HG02588 (cell line): Measurements from ENCODE around the gene INPP5F.

Experiments
- ATAC-seq: cut with Tn5 transposase; IDR thresholded peaks from one replicate; pipeline ENCODE4 v1.9.1; 2021; ENCODE audit warnings: mild to moderate bottlenecking, moderate library complexity; ENCODE audit not compliant: unreplicated experiment

INPP5F gene, protein sequence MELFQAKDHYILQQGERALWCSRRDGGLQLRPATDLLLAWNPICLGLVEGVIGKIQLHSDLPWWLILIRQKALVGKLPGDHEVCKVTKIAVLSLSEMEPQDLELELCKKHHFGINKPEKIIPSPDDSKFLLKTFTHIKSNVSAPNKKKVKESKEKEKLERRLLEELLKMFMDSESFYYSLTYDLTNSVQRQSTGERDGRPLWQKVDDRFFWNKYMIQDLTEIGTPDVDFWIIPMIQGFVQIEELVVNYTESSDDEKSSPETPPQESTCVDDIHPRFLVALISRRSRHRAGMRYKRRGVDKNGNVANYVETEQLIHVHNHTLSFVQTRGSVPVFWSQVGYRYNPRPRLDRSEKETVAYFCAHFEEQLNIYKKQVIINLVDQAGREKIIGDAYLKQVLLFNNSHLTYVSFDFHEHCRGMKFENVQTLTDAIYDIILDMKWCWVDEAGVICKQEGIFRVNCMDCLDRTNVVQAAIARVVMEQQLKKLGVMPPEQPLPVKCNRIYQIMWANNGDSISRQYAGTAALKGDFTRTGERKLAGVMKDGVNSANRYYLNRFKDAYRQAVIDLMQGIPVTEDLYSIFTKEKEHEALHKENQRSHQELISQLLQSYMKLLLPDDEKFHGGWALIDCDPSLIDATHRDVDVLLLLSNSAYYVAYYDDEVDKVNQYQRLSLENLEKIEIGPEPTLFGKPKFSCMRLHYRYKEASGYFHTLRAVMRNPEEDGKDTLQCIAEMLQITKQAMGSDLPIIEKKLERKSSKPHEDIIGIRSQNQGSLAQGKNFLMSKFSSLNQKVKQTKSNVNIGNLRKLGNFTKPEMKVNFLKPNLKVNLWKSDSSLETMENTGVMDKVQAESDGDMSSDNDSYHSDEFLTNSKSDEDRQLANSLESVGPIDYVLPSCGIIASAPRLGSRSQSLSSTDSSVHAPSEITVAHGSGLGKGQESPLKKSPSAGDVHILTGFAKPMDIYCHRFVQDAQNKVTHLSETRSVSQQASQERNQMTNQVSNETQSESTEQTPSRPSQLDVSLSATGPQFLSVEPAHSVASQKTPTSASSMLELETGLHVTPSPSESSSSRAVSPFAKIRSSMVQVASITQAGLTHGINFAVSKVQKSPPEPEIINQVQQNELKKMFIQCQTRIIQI

GRCh38 chr10:119725828-119726675, at the start of gene INPP5F:
INPP5F (plus strand) TSS chr10:119726050; CDS start chr10:119726263, 213 bp downstream.
- peak; percentile 81 for ATAC-seq

DNA sequence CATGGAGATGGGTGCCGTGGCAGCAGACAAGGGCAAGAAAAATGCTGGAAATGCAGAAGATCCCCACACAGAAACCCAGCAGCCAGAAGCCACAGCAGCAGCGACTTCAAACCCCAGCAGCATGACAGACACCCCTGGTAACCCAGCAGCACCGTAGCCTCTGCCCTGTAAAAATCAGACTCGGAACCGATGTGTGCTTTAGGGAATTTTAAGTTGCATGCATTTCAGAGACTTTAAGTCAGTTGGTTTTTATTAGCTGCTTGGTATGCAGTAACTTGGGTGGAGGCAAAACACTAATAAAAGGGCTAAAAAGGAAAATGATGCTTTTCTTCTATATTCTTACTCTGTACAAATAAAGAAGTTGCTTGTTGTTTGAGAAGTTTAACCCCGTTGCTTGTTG, 48.7 kb upstream of the INPP5F start:
- no peak for ATAC-seq

- ATAC-seq: no peak
Observed at GRCh38 chr10:119677904-119678755, 47.7 kb upstream of the INPP5F start.

DNA sequence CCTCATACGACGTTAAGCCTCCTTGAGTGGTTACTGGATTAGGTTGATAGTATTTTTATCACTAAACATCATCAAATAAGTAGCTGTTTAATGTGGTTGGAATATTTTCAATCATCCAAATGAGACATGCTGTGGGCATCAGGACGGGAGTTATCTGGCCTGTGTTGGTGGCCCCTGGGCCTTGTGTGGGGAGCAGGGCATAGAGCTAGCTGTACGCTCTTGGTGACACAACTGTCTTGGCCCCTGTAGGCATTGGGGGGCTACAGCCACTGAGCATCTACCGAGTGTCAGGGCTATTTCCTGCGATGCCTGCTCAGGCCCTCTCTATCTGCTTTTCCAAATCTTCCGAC, 46.4 kb upstream of the INPP5F start:
- ATAC-seq: no peak

GRCh38 chr10:119680050-119680449, 45.8 kb upstream of the INPP5F start:
- no peak for ATAC-seq

DNA sequence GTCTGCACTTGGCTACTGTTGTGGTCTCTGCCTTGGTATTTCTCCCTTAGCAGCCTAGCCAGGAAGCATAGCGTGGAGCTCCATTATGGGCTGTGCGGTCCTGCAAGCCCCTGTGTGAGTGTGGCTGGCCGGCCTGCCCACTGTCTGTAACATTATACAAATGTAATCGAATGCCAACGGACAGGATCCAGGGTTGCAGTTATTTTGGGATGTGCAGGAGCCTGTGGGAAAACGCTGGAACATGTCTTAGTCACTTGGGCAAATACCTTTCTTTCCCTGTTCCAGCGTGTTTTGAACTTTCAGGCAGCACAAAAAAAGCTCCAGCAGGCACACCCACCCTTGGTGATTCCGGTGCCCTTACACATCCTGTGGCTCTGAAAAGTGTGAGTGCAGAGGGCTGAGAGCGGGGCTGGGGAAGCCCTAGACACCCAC, 45.2 kb upstream of the INPP5F start:
- ATAC-seq: no peak

- peak; percentile 71 for ATAC-seq
Observed at GRCh38 chr10:119686465-119687191, 39.2 kb upstream of the INPP5F start.

DNA sequence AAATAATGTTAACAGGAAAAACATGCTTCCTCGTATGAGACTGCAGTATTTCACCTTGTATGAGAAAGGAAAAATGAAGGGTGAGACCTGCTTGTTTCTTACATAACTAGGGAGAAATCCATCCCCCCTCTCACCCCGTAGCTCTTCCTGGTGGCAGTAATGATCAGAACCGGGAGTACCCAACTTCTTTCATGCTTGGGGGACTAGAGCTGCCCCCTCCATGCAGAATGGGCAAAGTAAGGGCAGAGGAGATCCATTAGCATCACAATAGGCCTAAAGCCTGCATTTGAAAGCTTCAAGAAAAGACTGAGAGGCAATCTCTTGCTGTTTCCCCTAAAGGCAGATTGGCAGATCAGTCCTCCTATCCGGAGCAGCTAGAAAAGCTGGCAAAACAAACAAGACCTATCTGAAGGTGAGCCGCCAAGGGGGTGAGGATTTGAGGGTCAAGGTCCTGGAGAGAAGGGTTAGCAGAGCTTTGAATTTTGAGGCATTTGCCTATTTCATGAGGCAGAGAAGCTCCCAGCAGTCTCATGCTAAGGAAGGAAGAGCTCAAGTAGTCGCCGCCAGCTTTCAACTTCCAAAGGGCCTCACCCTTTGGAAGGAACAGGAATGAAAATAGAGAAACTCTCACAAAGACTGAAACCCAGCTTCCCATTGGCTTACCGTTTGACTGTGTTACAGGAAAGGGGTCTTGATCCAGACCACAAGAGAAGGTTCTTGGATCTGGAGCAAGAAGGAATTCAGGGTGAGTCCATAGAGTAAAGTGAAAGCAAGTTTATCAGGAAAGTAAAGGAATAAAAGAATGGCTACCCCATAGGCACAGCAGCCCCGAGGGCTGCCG, 38.4 kb upstream of the INPP5F start:
- no peak for ATAC-seq

GRCh38 chr10:119688033-119688508, 37.8 kb upstream of the INPP5F start:
- no peak for ATAC-seq

DNA sequence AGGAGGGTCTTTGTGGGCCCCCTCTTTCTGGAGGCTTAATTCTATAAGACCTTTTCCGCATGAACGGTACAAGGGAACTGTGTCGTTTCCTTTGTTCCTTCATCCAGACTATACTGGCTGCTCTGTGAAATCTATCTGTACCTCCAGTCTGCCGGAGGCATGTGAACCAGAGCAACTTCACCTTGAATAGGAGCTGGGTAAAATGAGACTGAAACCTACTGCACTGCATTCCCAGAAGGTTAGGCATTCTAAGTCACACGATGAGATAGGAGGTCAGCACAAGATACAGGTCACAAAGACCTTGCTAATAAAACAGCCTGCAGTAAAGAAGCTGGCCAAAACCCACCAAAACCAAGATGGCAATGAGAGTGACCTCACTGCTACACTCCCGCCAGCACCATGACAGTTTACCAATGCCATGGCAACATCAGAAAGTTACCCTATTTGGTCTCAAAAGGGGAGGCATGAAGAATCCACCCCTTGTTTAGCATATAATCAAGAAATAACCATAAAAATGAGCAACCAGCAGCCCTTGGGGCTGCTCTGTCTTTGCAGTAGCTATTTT, 36.8 kb upstream of the INPP5F start:
- no peak for ATAC-seq

- ATAC-seq: no peak
Observed at GRCh38 chr10:119691726-119692125, 34.1 kb upstream of the INPP5F start.

GRCh38 chr10:119693262-119693957, 32.4 kb upstream of the INPP5F start:
- ATAC-seq: peak; percentile 53

DNA sequence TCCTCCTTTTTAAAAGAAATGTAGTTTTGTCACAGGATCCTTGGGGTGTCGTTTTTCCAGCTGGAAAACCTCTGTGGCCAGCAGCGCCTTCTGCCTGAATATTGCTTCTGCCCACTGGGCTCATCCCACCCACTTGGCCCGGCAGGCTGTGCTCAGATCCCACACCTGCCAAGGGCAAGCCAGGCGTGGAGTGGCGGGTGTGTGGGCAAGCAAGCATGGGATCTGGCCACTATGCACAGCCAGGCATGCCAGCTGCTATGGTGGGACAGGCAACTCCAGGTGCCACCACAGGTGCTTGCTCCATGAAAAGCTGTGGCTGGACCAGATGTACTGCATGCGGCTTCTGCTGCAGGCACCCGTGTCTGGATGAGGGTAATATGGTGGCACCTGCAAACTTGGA, 31.2 kb upstream of the INPP5F start:
- no peak for ATAC-seq

DNA sequence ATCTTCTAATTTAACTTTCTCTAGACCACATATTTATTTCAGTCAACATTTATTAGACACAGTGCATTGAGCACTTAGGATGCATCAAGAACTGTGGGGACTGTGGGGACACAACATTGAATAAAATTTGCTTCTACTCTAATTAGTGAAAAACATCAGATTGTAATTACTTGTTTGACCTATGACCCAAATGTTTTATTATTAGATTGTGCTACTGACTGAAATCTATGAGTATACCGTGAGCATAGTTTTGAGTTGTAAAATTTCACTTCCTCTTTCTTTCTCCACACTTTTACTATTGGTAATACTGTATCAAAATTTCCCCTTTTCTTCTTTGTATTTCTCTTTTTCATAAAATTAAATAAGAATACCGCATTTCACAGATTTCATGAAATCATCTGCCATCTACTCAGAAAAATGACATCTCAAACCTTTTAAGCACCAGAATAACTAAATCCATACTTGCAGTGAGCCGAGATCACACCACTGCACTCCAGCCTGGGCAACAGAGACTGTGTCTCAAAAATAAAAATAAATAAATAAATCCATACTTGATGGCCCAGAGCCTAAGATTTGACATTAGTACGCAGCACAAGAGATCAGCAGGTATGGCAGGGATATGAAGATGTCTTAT, 25.4 kb upstream of the INPP5F start:
- peak; percentile 47 for ATAC-seq

DNA sequence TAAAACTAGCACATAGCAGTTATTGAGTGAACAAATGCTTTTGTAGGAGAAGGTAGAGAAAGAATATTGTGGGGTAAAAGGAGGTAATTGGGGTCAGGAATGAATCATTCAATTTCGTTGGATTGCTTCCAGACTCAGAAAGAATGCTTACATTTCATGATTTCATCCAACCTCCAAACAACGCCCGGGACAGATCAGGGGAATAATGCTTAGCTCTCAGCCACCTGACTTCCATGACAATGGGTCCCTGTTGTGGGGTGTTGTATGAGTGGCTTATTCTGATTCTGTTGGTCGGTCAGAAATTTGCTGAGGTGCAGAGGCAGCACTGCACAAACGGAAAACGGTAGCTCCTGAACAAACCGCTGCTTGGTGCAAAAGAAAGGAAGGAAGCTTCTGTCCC, 24.0 kb upstream of the INPP5F start:
- no peak for ATAC-seq

DNA sequence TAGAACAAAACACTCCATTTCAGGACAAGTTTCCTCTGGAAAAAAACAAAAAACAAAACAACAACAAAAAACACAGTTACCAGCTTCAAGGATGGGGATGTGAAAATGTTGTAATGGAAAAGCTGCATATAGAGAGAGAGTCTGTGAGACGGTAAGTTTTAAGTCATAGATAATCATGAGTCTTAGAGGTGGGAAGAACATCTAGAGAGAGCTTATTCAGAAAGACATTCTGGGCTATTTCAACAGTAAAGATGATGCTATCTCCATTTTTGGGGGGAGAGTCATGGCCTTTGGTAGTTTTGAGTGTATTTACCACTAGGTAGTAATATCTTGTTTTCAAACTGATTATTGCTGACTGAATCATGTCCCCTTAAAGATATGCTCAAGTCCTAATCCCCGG, 23.3 kb upstream of the INPP5F start:
- no peak for ATAC-seq
